ENCODE measurements around the gene SGCD. TPM values are rescaled to one million over a fixed set of nuclear protein-coding genes. Genes with fewer than 3 reads are reported as not detected.

The SGCD gene
- total RNA-seq, 2 experiments from 2014 or later: not detected

DNA sequence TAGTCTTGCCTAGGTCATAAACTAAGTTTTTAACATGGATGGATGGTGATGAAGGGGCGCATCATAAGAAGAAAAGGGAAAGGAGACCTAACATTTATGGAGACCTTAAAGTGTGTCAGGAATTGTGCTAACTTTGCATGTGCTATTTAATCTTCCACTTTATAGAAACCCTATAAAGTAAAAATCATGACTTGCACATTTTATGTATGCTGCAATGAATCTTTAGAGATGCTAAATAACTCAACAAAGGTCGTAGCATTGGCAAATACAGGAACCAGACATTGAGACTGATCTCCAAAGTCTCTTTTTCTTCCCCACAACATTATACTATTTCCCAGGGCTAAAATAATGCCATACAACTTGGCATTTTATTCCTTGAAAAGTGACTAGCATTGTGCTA lies 214.6 kb downstream of the SGCD start:
- no peaks in the 10 kb centered on the region for H3K27me3 ChIP-seq (ENCODE audit: control insufficient read depth in 1 of 2, insufficient read depth in 2 of 2, low read length in 2 of 2)
- no peak for ATAC-seq (ENCODE audit: poor library complexity)
- DNase-seq: no peak
- no peaks in the 10 kb centered on the region for H3K9me3 ChIP-seq (ENCODE audit: control insufficient read depth in 1 of 2, insufficient read depth in 1 of 2, low read length in 2 of 2)
- Mint-ChIP-seq H3K27ac (no peak overlapping the region), H3K4me1 (ENCODE audit: low read depth) (no peaks in the 10 kb centered on the region), H3K4me3 (no peak overlapping the region), H3K27me3 (peaks cover 18% of the 10 kb centered on the region), H3K9me3 (no peaks in the 10 kb centered on the region), H3K36me3 (ENCODE audit: low read depth) (no peaks in the 10 kb centered on the region)
- H3K36me3 ChIP-seq (ENCODE audit: insufficient read depth, low read length): no peaks in the 10 kb centered on the region
- no peaks in the 10 kb centered on the region for H3K4me1 ChIP-seq (ENCODE audit: insufficient read depth, low read length)
- TF ChIP-seq, protein P1, sequence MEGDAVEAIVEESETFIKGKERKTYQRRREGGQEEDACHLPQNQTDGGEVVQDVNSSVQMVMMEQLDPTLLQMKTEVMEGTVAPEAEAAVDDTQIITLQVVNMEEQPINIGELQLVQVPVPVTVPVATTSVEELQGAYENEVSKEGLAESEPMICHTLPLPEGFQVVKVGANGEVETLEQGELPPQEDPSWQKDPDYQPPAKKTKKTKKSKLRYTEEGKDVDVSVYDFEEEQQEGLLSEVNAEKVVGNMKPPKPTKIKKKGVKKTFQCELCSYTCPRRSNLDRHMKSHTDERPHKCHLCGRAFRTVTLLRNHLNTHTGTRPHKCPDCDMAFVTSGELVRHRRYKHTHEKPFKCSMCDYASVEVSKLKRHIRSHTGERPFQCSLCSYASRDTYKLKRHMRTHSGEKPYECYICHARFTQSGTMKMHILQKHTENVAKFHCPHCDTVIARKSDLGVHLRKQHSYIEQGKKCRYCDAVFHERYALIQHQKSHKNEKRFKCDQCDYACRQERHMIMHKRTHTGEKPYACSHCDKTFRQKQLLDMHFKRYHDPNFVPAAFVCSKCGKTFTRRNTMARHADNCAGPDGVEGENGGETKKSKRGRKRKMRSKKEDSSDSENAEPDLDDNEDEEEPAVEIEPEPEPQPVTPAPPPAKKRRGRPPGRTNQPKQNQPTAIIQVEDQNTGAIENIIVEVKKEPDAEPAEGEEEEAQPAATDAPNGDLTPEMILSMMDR (IDR thresholded peaks at IDR 0.05): no peak
- CTCF ChIA-PET: no interaction called here
- intact Hi-C loops (cut with DNase I, micrococcal nuclease): no loop called here
- H3K4me3 ChIP-seq (ENCODE audit: low read length): no peak overlapping the region
- POLR2A ChIA-PET: no interaction called here
- H3K27ac ChIP-seq (ENCODE audit: low read depth in 1 of 2, low read length in 2 of 2): no peak overlapping the region

DNA sequence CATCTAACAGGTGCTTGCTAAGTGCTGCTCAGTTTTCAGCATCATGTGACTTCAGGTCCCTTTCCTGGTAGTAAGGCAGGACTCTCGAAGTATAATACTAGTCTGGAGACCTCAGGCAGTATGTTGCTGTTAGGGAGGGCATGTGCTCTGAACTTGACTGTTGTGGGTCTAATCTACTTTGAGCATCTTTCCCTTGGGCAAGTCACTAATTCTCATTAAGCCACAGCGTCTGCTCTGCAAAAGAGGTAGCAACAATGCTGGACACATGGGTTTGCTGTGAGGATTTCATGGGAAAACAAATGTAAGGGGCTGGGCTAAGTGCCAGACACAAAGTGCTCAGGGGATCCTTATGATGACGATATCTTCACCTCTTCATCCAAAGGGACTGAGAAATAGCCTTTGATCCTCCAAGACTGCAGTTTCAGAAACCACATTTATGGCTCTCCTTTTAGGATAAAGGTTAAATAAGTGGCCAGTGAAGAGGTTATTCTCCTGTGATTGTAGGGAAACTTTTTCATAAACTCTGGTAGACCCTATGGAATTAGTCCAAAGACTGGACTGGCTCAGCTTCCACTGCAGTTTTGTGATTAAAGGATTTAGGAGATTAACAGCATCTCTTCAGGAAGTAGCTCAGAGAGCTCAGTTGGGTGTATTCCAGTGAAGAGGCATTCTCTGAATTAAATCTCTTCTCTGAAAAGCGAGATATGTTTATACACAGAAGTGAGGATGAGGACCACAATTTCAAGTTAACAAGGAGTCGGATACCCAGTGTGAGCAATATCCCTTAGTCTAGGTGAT lies 216.6 kb downstream of the SGCD start:
- Histone ChIP-seq H3K36me3 (ENCODE audit: insufficient read depth, low read length) (no peaks in the 10 kb centered on the region), H3K27ac (ENCODE audit: low read depth in 1 of 2, low read length in 2 of 2) (no peak overlapping the region), H3K27me3 (ENCODE audit: control insufficient read depth in 1 of 2, insufficient read depth in 2 of 2, low read length in 2 of 2) (no peaks in the 10 kb centered on the region), H3K4me3 (ENCODE audit: low read length) (no peak overlapping the region), H3K4me1 (ENCODE audit: insufficient read depth, low read length) (no peaks in the 10 kb centered on the region), H3K9me3 (ENCODE audit: control insufficient read depth in 1 of 2, insufficient read depth in 1 of 2, low read length in 2 of 2) (no peaks in the 10 kb centered on the region)
- H3K4me3 Mint-ChIP-seq: no peak overlapping the region
- ChIA-PET POLR2A (no interaction called here), CTCF (no interaction called here)
- H3K36me3 Mint-ChIP-seq (ENCODE audit: low read depth): no peaks in the 10 kb centered on the region
- H3K27me3 Mint-ChIP-seq: peaks cover 18% of the 10 kb centered on the region
- no peak overlapping the region for H3K27ac Mint-ChIP-seq
- no peak for DNase-seq
- H3K4me1 Mint-ChIP-seq (ENCODE audit: low read depth): no peaks in the 10 kb centered on the region
- intact Hi-C loops (cut with DNase I, micrococcal nuclease): no loop called here
- no peak for ATAC-seq (ENCODE audit: poor library complexity)
- TF ChIP-seq, protein P1 (IDR thresholded peaks at IDR 0.05): no peak
- no peaks in the 10 kb centered on the region for H3K9me3 Mint-ChIP-seq

DNA sequence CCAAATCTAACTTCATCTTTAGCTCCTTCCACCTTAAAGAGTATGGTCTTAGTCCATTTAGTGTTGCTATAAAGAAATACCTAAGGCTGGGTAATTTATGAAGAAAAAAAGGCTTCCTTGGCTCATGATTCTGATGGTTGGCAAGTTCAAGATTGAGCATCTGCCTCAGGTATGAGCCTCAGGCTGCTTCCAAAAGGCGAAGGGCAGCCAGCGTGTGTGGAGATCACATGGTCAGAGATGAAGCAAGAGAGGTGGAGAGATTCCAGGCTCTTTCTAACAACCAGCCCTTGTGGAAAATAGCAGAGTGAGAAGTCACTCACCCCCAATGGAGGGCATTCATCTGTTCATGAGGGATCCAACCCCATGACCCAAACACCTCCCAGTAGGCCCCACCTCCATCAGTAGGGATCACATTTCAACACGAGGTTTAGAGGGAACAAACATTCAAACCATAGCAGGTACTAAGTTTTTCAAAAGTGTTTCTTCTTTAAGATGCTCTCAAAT lies 225.9 kb downstream of the SGCD start:
- ATAC-seq (ENCODE audit: poor library complexity): no peak
- no peaks in the 10 kb centered on the region for H3K4me1 ChIP-seq (ENCODE audit: insufficient read depth, low read length)
- no peak overlapping the region for H3K4me3 ChIP-seq (ENCODE audit: low read length)
- H3K9me3 ChIP-seq (ENCODE audit: control insufficient read depth in 1 of 2, insufficient read depth in 1 of 2, low read length in 2 of 2): no peaks in the 10 kb centered on the region
- ChIA-PET CTCF (no interaction called here), POLR2A (no interaction called here)
- intact Hi-C loops (cut with DNase I, micrococcal nuclease): no loop called here
- Mint-ChIP-seq H3K4me3 (no peak overlapping the region), H3K27me3 (peaks cover 11% of the 10 kb centered on the region), H3K9me3 (no peaks in the 10 kb centered on the region), H3K36me3 (ENCODE audit: low read depth) (no peaks in the 10 kb centered on the region), H3K27ac (no peak overlapping the region), H3K4me1 (ENCODE audit: low read depth) (no peaks in the 10 kb centered on the region)
- no peaks in the 10 kb centered on the region for H3K36me3 ChIP-seq (ENCODE audit: insufficient read depth, low read length)
- DNase-seq: no peak
- TF ChIP-seq, protein P1 (IDR thresholded peaks at IDR 0.05): no peak
- H3K27ac ChIP-seq (ENCODE audit: low read depth in 1 of 2, low read length in 2 of 2): no peak overlapping the region
- no peaks in the 10 kb centered on the region for H3K27me3 ChIP-seq (ENCODE audit: control insufficient read depth in 1 of 2, insufficient read depth in 2 of 2, low read length in 2 of 2)

Measured in CD4-positive, alpha-beta T cell (primary cell).